IPS-18c (cell line): ENCODE data around the gene NXNL1.
A peak's percentile ranks its signal among the peaks of the same experiment; 100 is the strongest.

Experiments used
- H3K4me3 ChIP-seq: 2 replicates; pipeline ENCODE4 v1.7.0; 2013; ENCODE audit warnings: low read depth, mild to moderate bottlenecking, low read length, moderate library complexity; ENCODE audit not compliant: insufficient read depth
- H3K9me3 ChIP-seq: one replicate; pipeline ENCODE4 v1.6.1; 2013; ENCODE audit warnings: mild to moderate bottlenecking, low read length, moderate library complexity; ENCODE audit not compliant: control insufficient read depth, insufficient read depth

NXNL1 gene

GRCh38 chr19:17436874-17437267 is 23.9 kb downstream of the NXNL1 start:
- Histone ChIP-seq H3K4me3 (no peak overlapping the region), H3K9me3 (no peaks in the 10 kb centered on the region)

GRCh38 chr19:17436094-17436873 is 24.4 kb downstream of the NXNL1 start:
- no peaks in the 10 kb centered on the region for H3K9me3 ChIP-seq

GRCh38 chr19:17435218-17435617 is 25.5 kb downstream of the NXNL1 start:
- no peak overlapping the region for H3K4me3 ChIP-seq
- H3K9me3 ChIP-seq, result no peaks in the 10 kb centered on the region

More at GRCh38 chr19:17436094-17436873, 24.4 kb downstream of the NXNL1 start:
- H3K4me3 ChIP-seq, result no peak overlapping the region

- Histone ChIP-seq H3K4me3 (no peak overlapping the region), H3K9me3 (no peaks in the 10 kb centered on the region)
These were observed 29.3 kb downstream of the NXNL1 start for GRCh38 chr19:17431417-17431816.

- H3K9me3 ChIP-seq, result no peaks in the 10 kb centered on the region
These were observed 31.0 kb downstream of the NXNL1 start for GRCh38 chr19:17429641-17430113.

GRCh38 chr19:17424743-17425365 is 35.9 kb downstream of the NXNL1 start:
- Histone ChIP-seq H3K4me3 (peak overlapping the region; percentile 38; the same call in 1 of the 2 replicates), H3K9me3 (no peaks in the 10 kb centered on the region)

More at GRCh38 chr19:17429641-17430113, 31.0 kb downstream of the NXNL1 start:
- no peak overlapping the region for H3K4me3 ChIP-seq

- Histone ChIP-seq H3K9me3 (no peaks in the 10 kb centered on the region), H3K4me3 (no peak overlapping the region)
These were observed 37.1 kb downstream of the NXNL1 start for GRCh38 chr19:17423429-17424208.

GRCh38 chr19:17421942-17422341 is 38.8 kb downstream of the NXNL1 start:
- H3K4me3 ChIP-seq, result no peak overlapping the region
- H3K9me3 ChIP-seq, result no peaks in the 10 kb centered on the region

GRCh38 chr19:17420475-17420924 is 40.2 kb downstream of the NXNL1 start:
- Histone ChIP-seq H3K4me3 (peak overlapping the region; percentile 70), H3K9me3 (no peaks in the 10 kb centered on the region)

GRCh38 chr19:17419621-17420474 is 40.9 kb downstream of the NXNL1 start, which contains the start of gene MVB12A:
Gene MVB12A (plus strand): TSS chr19:17420047. CDS start chr19:17420136, 89 bp downstream.
- no peaks in the 10 kb centered on the region for H3K9me3 ChIP-seq
- H3K4me3 ChIP-seq, result peak within 1 kb of the TSS; percentile 70

- peaks cover 4% of the 10 kb centered on the region for H3K9me3 ChIP-seq
- peak overlapping the region; percentile 34; the same call in 1 of the 2 replicates for H3K4me3 ChIP-seq
These were observed 41.5 kb downstream of the NXNL1 start for GRCh38 chr19:17419154-17419620.

- Histone ChIP-seq H3K4me3 (no peak overlapping the region), H3K9me3 (peaks cover 4% of the 10 kb centered on the region)
These were observed 42.0 kb downstream of the NXNL1 start for GRCh38 chr19:17418710-17419109.

- H3K9me3 ChIP-seq, result peaks cover 4% of the 10 kb centered on the region
- H3K4me3 ChIP-seq, result no peak overlapping the region; the same call in 1 of the 2 replicates
These were observed 45.6 kb downstream of the NXNL1 start for GRCh38 chr19:17415121-17415520.

- H3K9me3 ChIP-seq, result peaks cover 4% of the 10 kb centered on the region
These were observed 46.6 kb downstream of the NXNL1 start for GRCh38 chr19:17414097-17414496.

GRCh38 chr19:17411801-17412200 is 48.9 kb downstream of the NXNL1 start:
- peaks cover 4% of the 10 kb centered on the region for H3K9me3 ChIP-seq
- no peak overlapping the region for H3K4me3 ChIP-seq

More at GRCh38 chr19:17414097-17414496, 46.6 kb downstream of the NXNL1 start:
- H3K4me3 ChIP-seq, result no peak overlapping the region

- no peak overlapping the region for H3K4me3 ChIP-seq
- peaks cover 4% of the 10 kb centered on the region for H3K9me3 ChIP-seq
These were observed 50.7 kb downstream of the NXNL1 start for GRCh38 chr19:17409990-17410389.
